GM19025 (cell line): ENCODE results near the gene ASTN2.
A peak's percentile ranks its signal among the peaks of the same experiment; 100 is the strongest.
"Not testable (repeated sequence)": the region's sequence is repeated elsewhere in the genome, so short reads cannot be mapped to it uniquely, and the experiment has no call there.

Experiments
- ATAC-seq: cut with Tn5 transposase; IDR thresholded peaks from one replicate; pipeline ENCODE4 v1.9.1; 2021; ENCODE audit warnings: mild to moderate bottlenecking, low read depth, moderate library complexity; ENCODE audit not compliant: unreplicated experiment

The ASTN2 gene

DNA sequence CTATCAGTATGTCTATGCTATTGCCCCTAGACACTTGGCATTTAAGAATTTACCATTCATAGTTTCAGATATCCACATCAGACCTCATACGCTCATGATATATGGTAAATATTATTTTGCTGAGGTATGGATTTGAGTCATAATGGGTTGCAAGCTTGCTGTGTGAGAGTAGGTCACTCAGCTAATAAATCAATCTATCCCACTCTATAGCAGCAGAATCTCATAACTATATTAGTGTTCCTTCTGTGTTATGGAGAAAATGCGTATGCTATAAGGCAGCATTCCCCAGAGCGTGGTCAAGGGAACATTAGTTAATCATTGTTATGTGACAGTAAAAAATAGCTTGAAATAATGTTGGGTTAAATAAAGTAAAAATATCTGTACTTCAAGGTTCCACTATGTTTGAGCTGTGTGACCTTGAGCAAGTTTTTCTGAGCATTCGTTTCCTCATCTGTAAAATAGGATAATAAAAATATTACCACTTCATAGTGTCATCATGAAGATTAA is 720.0 kb downstream of the ASTN2 start:
- ATAC-seq = no peak

DNA sequence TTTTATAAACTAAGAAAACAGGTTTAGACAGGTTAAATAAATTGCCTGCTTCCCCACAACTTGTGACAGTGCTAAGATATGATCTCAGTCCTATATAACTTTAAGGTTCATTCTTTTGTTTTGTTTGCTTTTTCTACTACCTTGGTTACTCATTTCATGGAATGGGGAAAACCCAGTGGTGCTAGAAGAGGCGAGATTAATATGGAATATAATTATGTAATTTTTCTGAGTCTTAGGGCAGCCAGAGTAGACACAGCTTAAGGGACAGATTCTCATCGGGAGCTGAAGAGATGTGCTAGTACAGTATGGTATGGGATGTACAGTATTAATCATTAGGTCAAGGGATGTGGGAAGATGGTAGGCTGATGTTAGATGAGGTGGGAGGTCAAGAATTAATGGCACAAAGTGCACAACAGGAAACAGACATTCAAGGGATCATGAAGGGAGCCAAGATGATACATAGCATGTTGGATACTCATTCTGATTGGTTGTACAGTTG is 721.6 kb downstream of the ASTN2 start:
- no peak for ATAC-seq

DNA sequence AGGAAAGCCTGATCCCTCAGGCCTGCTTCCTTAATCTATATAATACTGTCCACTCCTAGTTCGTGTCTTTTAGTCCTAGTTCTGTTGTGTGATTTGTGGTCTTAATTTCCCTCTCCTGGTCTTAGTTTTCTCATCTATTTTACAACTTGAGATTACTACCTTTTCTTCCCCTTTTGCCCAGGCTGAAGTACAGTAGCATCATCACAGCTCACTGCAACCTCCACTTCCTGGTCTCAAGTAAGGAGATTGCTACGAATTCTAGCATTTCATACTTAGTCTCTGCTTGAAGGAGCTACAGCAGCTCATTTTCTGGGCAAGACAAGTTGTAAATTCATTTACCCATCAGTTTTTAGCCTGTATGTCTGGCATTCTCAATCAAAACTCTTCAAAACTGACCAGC is 722.2 kb downstream of the ASTN2 start:
- ATAC-seq = no peak

DNA sequence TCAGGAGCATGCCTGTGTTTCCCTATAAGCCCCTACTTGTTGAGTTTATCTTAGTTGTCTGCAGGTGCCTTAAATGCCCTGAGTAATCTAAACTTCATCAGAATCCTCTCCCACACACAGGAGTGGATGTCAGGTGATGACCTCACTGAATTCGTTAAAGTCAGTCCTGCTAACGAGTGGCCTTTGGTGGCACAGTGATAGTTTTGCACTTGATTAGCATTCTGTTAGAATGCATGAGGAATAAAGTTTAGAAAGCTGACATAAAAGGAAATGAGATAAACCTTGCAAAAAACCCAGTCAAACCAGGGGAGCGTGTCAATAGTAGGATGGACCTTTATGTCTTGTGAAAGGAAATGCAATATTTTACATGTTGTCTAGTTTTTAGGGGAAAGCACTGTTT is 723.2 kb downstream of the ASTN2 start:
- ATAC-seq = no peak

DNA sequence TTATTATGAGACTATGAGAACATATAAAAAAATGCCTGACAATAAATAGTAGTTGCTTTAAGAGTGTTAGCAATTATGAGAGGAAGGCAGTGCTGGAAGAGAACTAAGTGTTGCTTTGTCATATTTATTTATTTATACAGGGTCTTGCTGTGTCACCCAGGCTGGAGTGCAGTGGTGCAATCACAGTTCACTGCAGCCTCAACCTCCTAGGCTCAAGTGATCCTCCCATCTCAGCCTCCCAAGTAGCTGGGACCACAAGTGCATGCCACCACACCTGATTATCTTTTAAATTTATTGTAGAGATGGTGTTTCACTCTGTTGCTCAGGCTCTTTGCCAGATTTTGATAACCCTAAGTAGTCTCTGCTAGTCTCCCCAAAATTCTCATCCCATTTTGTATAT is 724.1 kb downstream of the ASTN2 start:
- not testable (repeated sequence) for ATAC-seq

DNA sequence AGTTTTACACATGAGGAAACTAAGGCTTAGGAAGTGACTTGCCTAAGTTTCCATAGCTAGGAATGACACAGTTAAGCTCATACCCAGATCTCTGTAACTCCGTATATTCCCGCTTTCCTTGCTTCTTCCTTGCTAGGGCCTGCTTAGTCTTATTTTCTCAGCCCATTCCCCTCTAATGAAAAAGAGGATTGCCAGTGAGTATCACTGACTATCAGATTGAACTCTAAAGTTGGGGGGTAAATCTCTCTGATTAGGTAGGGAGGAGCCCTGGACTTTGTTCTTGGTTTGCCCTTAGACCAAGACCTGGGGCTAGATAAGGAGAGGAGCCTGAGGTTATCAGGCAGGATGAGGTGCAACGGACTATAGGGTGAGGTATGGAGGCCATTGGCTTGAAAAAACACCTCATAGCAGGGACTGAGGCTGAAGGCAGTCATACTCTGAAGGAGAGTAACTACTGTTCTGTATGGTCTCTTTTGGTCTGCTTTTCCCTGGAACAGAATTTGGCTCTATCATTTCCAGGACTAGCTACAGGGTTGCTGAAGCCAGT is 725.3 kb downstream of the ASTN2 start:
- ATAC-seq = no peak

DNA sequence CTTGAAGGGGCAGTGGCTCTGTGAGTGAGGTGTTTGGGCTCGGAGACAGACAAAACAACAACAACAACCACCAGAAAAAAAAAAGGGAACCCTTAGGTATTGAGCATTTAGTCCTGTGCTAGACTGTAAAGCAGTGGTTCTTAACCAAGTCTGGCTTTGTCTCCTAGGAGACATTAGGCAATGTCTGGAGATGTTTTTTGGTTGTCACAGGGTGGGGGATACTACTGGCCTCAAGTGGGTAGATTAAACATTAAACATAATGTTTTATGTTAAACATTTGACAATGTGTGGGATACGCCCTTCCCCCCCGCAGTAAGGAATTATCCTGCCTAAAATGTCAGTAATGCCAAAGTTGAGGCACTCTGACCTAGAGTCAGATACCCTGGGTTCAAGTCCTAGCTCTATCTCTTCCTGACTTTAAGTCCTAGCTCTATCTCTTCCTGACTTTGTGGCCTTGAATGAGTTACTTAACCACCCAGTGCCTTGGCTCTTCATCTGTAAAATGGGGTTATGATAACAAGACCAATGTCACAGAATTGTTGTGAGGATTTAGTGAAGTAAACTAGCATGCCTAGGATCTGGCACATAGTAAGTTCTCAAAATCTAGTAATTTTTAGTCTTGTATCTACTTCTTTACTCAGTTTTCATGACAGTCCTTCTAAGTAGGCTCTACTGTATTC is 725.9 kb downstream of the ASTN2 start:
- no peak for ATAC-seq

DNA sequence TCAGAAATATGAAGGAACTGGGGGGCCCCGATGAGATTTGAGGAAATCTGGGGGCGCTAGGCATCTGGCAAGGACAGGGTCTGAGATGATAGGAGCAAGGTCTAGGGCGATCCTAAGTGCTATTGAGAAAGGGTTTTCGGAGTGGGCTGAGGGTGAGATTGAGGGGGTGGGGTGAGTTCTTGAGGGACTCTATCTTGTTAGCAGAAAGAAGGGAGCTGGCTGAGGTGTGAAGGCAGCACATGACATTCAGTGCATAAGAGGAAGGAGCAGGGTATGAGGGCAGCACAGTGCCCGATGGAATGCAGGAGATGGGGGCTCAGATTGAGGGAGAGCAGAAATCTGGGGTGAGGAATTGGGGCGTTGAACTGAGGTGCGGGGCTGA is 727.1 kb downstream of the ASTN2 start:
- no peak for ATAC-seq

DNA sequence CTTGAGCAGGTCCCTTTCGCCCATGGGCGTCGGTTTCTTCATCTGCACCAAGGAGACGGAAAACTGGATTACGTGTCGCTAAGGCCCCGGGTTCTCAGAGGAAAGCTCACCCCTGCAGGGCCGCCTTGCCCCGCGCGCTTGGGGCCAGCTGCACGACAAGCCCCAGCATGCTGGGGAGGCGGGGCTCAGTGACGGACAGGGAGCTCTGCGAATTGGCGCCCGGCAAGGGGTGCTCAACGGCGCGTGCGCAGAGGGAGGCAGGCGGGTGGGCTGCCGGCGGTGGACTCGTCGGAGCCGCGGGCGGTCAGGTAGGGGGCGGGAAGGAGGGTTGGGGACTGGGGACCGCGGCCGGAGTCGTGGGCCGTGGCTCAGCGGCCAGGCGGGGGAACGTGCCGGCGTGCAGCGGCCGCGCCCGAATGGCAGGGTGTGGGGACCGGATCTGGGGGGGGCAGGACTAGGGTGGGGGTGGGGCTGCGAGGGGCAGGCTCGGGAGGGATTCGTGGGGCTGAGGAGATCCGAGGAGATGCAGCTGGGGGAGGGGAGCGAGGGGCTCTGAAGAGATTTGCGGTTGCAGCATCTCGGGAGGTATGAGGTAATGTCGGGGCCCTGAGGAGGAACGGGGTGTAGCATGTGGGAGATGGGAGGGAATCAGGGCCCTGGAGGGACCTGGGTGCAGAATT is 727.6 kb downstream of the ASTN2 start, which contains the start of gene TRIM32:
Gene TRIM32 (plus strand): TSS at position 232 of the 680 bp plus-strand sequence. CDS start 10,438 bp downstream, outside the sequence.
- ATAC-seq = peak; percentile 98

DNA sequence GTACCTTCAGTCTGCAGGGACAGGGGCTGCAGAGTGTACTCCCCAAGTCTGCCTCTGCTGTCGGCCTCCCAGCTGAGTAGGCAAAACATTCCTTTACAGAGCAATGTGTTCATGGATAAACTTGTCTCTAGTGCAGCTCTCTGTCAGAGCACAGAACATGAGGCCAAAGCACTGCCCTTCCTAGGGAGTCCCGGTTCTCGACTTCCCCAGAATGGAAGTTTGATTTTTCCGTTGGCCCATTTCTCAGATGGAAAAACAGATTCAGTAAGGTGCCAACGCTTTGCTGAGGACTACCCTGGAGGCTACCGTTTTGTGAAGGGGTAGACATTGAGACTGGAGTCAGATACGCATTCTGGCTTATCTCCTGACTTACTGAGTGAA is 728.2 kb downstream of the ASTN2 start:
- ATAC-seq = peak; percentile 37

DNA sequence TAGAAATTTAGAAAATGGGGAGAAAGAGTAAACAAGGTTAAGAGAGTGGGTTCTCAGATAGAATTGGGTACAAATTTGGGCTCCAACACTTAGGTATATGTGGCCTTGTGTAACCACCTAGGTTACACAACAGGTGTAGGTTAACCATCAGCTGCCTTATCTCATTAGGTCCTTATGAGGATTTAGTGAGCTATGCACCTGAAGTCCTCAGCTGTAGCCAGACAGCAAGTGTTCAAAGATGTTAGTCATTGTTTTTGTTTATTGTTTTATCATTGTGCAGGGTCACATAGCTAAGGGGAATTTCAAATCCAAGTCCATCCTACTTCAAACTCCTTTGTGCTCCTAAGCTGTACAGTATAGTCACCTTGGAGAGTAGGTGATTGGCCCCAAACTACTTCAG is 728.7 kb downstream of the ASTN2 start:
- no peak for ATAC-seq

DNA sequence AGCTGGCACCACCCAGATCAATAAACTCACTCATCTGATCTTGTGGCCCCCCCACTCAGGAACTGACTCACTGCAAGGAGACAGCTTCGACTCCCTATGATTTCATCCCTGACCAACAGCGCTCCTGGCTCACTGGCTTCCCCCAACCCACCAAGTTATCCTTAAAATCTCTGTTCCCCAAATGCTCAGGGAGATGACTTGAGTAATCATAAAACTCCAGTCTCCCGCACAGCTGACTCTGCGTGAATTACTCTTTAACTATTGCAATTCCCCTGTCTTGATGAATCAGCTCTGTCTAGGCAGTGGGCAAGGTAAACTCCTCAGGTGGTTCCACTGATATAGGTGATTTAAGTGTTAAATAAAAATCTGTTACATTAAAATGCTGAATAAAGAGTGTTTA is 729.7 kb downstream of the ASTN2 start:
- ATAC-seq = no peak

DNA sequence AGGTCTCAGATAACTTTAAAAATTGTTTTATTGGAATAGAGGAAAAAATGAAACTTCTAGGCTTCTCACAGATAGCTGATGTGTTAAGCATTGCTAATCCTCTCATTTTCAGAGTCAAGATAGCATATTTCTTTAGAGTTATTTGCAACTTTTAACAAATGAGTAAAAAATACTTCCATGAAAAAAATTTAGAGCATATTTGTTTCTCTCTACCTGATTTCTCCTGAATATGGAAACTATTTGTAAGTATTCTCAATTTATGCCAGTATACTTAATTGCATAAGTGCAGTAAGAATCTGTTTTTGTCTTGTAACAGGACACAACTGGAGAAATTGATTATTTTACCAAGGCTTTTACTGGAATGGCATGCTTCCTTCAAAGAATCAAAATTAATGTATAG is 731.3 kb downstream of the ASTN2 start:
- ATAC-seq = no peak

DNA sequence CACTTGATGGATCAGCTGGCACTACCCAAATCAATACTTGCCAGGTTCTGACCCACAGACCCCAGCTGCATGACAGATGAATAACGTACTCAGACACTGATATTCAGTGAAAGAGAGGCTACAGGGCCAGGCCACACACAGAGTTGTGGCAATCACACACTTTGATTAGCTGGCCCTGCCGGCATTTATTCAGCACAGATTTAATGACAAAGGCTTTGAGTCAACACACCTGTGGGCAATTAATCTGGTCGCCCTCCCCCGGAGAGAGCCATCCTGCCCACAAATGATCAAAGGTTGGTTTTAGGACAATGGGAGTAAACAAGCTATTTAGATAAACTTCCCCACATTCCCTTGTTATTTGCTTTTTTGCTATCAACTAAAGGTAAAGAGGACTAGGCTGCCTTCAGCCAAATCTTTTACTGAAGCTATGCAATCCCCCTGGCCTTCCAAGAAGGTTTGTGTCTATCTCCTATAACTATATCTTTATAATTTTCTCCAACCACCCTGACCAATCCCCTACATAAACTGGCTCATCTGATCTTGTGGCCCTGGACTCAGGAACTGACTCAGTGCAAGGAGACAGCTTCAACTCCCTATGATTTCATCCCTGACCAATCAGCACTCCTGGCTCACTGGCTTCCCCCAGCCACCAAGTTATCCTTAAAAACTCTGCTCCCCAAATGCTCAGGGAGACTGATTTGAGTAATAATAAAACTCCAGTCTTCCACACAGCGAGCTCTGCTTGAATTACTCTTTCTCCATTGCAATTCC is 740.5 kb downstream of the ASTN2 start:
- ATAC-seq = no peak

DNA sequence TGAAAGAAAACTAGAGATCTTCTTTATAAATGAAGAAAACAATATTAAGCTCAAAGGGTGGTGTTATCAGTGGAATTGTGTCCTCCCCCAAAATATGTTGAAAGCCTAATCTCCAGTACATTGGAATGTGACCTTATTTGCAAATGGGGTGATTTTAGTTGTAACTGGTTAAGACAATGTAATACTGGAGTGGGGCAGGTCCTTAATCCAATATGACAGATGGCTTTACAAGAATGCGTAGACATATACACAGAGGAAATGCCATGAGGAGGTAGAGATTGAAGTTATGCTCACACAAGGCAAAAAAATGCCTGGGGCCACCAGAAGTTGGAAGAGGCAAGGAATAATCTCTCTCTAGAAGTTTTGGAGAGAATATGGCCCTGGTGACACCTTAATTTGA is 741.5 kb downstream of the ASTN2 start:
- no peak for ATAC-seq

DNA sequence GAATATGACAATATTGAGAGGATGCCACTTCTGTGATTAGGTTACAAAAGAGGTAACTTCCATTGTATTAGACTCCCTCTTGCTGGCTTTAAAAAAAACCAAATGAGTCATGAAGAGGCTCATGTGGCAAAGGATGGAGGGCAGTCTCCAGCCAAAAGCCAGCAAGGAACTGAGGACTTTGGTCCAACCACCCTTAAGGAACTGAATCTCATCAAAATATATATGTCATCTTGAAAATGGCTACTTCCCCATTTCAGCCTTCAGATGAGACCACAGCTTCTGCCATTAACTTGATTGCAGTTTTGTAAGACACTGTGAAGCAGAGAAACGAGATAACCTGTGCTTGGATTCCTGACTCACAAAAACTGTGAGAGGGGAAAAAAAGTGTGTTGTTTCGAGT is 743.3 kb downstream of the ASTN2 start:
- ATAC-seq = no peak

DNA sequence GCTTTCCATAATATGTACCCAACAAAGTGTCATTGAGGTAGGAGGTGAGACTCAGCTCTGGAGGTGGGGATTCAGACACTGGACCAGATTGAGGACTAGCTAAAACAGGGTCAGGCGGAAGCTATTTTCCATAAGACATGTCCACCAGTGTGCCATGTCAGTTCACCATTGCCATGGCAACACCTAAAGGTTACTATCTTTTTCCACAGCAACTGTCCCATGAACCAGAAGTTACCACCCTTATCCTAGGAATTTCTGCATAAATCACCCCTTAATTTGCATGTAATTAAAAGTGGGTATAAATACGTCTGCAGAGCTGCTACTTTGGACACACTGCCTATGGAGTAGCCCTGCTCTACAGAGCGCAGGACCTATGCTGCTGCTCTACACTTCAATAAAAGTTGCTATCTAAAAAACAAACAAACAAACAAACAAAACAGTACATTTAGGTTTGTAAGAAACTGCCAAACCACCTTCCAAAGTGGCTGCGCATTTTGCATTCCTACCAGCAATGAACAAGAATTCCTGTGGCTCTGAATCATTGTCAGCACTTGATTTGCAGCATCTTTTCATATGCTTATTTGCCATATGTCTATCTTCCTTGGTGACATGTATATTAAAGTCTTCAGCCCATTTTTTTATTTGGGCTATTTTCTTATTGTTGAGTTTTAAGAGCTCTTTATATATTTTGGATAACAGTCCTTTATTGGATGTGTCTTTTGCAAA is 745.7 kb downstream of the ASTN2 start:
- no peak for ATAC-seq

DNA sequence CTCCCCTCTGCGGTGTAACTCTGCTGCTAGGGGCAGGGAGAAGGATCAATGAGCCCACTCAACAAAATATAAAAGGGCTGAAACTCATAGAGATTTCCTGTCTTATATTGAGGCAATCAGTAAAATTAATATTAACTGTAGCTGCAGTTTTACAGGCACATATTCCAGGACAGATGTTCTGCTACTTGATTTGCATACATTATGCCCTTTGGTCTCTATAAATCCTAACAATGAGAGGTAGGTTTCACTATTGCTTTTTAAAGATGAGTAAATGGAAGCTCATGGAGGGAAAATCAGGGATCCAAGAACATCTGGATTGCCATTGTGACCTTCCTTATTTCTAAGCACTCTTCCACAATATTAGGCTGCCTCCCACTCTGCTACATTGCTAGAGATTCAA is 751.3 kb downstream of the ASTN2 start:
- ATAC-seq = no peak

DNA sequence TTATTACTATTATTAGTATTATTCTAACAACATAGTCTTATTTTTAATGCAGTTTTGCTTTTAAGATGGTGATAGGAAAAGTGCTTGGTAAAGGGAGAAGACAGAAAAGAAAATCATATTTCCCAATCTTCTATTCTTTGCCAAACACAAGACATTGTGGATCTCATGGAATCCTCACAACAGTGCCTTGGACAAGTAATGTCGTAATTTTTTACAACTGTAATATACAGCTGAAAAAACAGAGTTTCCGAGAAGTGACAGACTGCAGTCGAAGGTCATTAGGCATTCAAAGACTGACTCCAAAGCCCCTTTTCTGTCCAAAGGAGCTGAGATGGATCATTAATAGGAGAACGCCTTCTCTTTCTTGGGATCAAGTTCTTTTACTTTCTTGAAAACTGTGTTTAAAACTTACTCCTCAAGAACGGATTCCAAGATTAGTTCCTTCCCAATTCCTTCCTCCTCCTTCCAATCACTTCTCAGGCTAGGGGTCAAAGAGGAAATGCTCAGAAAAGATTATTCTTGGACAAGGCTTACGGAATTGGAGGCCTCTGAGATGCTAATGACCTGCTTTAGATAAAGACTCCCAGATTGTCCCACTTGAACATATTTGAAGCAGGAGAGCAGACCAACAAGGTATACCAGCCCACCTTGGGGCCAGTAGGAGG is 752.1 kb downstream of the ASTN2 start:
- no peak for ATAC-seq
